Neural cell (in vitro differentiated cells): ENCODE data around the gene RAB3C. TPM values are rescaled to one million over a fixed set of nuclear protein-coding genes. Genes with fewer than 3 reads are reported as not detected.

ENCODE experiments used
- H2AFZ ChIP-seq: fragments of 200-600, 300-800 bp; sonication (generic), shearing (Covaris generic); 2 replicates; pipeline ENCODE4 v1.6.0; 2014; ENCODE audit warnings: low read depth, mild to moderate bottlenecking, antibody characterized with exemption, low read length, moderate library complexity
- H3F3A ChIP-seq: fragments of 200-600 bp; shearing (Covaris generic); 2 replicates; pipeline ENCODE4 v1.6.1; 2016; ENCODE audit warnings: mild to moderate bottlenecking, moderate library complexity, mixed read lengths, antibody characterized with exemption, low read length; ENCODE audit not compliant: insufficient read depth, poor library complexity, severe bottlenecking
- H3K27ac ChIP-seq: fragments of 200-600, 300-800 bp; sonication (generic), shearing (Covaris generic); 2 replicates; pipeline ENCODE4 v1.5.1; 2014; ENCODE audit warnings: mild to moderate bottlenecking, low read length, moderate library complexity
- H3K27me3 ChIP-seq: fragments of 300-800, 200-600 bp; sonication (generic), shearing (Covaris generic); 2 replicates; pipeline ENCODE4 v1.6.0; 2014; ENCODE audit warnings: mild to moderate bottlenecking, low read depth, low read length, moderate library complexity; ENCODE audit not compliant: insufficient read depth
- H3K36me3 ChIP-seq: fragments of 300-800, 200-600 bp; sonication (generic), shearing (Covaris generic); 2 replicates; pipeline ENCODE4 v1.5.1; 2014; ENCODE audit warnings: mild to moderate bottlenecking, antibody characterized with exemption, low read length, moderate library complexity; ENCODE audit not compliant: insufficient read depth
- H3K4me2 ChIP-seq: fragments of 300-800, 200-600 bp; sonication (generic), shearing (Covaris generic); 2 replicates; pipeline ENCODE4 v1.6.0; 2014; ENCODE audit warnings: mild to moderate bottlenecking, low read length
- H3K4me3 ChIP-seq: fragments of 300-800, 200-600 bp; sonication (generic), shearing (Covaris generic); 2 replicates; pipeline ENCODE4 v1.5.1; 2014; ENCODE audit warnings: mild to moderate bottlenecking, low read length, moderate library complexity
- H3K79me2 ChIP-seq: fragments of 200-600 bp; shearing (Covaris generic); replicated peaks from 2 replicates; pipeline ENCODE4 v1.6.0; 2014; ENCODE audit warnings: mild to moderate bottlenecking, low read length, moderate library complexity; ENCODE audit not compliant: insufficient read depth
- H3K9ac ChIP-seq: fragments of 300-800, 200-600 bp; sonication (generic), shearing (Covaris generic); 2 replicates; pipeline ENCODE4 v1.6.1; 2016; ENCODE audit warnings: mild to moderate bottlenecking, low read length, mixed read lengths
- H3K9me2 ChIP-seq: fragments of 200-600 bp; shearing (Covaris generic); 2 replicates; pipeline ENCODE4 v1.6.1; 2016; ENCODE audit warnings: mild to moderate bottlenecking, low read length, mixed read lengths; ENCODE audit not compliant: insufficient read depth
- H3K9me3 ChIP-seq: fragments of 200-600, 300-800 bp; sonication (generic), shearing (Covaris generic); 2 replicates; pipeline ENCODE4 v1.6.1; 2016; ENCODE audit warnings: mild to moderate bottlenecking, mixed run types, low read length, moderate library complexity, mixed read lengths
- H4K20me1 ChIP-seq: fragments of 200-600 bp; shearing (Covaris generic); 2 replicates; pipeline ENCODE4 v1.6.1; 2016; ENCODE audit warnings: mild to moderate bottlenecking, mixed run types; ENCODE audit not compliant: insufficient read depth
- EP300 ChIP-seq: fragments of 450-650 bp; conservative IDR thresholded peaks from 2 replicates; pipeline ENCODE4 v1.6.1; 2014; ENCODE audit warnings: antibody characterized with exemption, mild to moderate bottlenecking, moderate library complexity; ENCODE audit not compliant: poor library complexity, severe bottlenecking
- EZH2 ChIP-seq: fragments of 200-600, 300-800 bp; shearing (Covaris generic), sonication (generic); IDR thresholded peaks from 2 replicates; pipeline ENCODE4 v1.6.1; 2014; ENCODE audit warnings: antibody characterized with exemption, low read length, borderline replicate concordance, mild to moderate bottlenecking; ENCODE audit not compliant: insufficient read depth, poor library complexity, severe bottlenecking
- MXI1 ChIP-seq: fragments of 450-650 bp; conservative IDR thresholded peaks from 2 replicates; pipeline ENCODE4 v1.6.1; 2014; ENCODE audit warnings: antibody characterized with exemption, mild to moderate bottlenecking; ENCODE audit not compliant: poor library complexity, severe bottlenecking
- POLR2AphosphoS5 ChIP-seq: IDR thresholded peaks from 2 replicates; pipeline ENCODE4 v1.6.1; 2012
- RAD21 ChIP-seq: fragments of 450-650 bp; conservative IDR thresholded peaks from 2 replicates; pipeline ENCODE4 v1.6.1; 2014; ENCODE audit warnings: antibody characterized with exemption, mild to moderate bottlenecking, moderate library complexity
- SMC3 ChIP-seq: fragments of 450-650 bp; conservative IDR thresholded peaks from 2 replicates; pipeline ENCODE4 v1.6.1; 2014; ENCODE audit warnings: antibody characterized with exemption, mild to moderate bottlenecking, moderate library complexity; ENCODE audit not compliant: poor library complexity
- TAF1 ChIP-seq: IDR thresholded peaks from 2 replicates; pipeline ENCODE4 v1.6.1; 2012; ENCODE audit warnings: low read depth
- polyA plus RNA-seq: library from polyadenylated mRNA; depleted of rRNA; stranded (reverse); fragments of >200 nt; gene quantifications from 2 replicates; pipeline ENCODE4 v1.2.3, GENCODE V29; 2014
- TF ChIP-seq, protein P1 (sequence below): fragments of 450-650 bp; IDR thresholded peaks from 2 replicates; pipeline ENCODE4 v1.5.1; 2014; ENCODE audit warnings: antibody characterized with exemption, mild to moderate bottlenecking, moderate library complexity; ENCODE audit not compliant: poor library complexity, severe bottlenecking
- TF ChIP-seq, protein P2 (sequence below): IDR thresholded peaks from 2 replicates; pipeline ENCODE4 v1.6.1; 2012; ENCODE audit warnings: borderline replicate concordance

The RAB3C gene
- polyA plus RNA-seq, 1 donor from 2014 or later: 94.3 TPM

GRCh38 chr5:58810086-58810485 lies 227.2 kb downstream of the RAB3C start:
- no peaks in the 10 kb centered on the region for H3F3A ChIP-seq
- TF ChIP-seq SMC3 (no peak), EZH2 (no peak), POLR2AphosphoS5 (no peak), RAD21 (no peak), TAF1 (no peak), MXI1 (no peak), EP300 (no peak)
- TF ChIP-seq, protein P1, sequence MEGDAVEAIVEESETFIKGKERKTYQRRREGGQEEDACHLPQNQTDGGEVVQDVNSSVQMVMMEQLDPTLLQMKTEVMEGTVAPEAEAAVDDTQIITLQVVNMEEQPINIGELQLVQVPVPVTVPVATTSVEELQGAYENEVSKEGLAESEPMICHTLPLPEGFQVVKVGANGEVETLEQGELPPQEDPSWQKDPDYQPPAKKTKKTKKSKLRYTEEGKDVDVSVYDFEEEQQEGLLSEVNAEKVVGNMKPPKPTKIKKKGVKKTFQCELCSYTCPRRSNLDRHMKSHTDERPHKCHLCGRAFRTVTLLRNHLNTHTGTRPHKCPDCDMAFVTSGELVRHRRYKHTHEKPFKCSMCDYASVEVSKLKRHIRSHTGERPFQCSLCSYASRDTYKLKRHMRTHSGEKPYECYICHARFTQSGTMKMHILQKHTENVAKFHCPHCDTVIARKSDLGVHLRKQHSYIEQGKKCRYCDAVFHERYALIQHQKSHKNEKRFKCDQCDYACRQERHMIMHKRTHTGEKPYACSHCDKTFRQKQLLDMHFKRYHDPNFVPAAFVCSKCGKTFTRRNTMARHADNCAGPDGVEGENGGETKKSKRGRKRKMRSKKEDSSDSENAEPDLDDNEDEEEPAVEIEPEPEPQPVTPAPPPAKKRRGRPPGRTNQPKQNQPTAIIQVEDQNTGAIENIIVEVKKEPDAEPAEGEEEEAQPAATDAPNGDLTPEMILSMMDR: no peak
- TF ChIP-seq, protein P2, sequence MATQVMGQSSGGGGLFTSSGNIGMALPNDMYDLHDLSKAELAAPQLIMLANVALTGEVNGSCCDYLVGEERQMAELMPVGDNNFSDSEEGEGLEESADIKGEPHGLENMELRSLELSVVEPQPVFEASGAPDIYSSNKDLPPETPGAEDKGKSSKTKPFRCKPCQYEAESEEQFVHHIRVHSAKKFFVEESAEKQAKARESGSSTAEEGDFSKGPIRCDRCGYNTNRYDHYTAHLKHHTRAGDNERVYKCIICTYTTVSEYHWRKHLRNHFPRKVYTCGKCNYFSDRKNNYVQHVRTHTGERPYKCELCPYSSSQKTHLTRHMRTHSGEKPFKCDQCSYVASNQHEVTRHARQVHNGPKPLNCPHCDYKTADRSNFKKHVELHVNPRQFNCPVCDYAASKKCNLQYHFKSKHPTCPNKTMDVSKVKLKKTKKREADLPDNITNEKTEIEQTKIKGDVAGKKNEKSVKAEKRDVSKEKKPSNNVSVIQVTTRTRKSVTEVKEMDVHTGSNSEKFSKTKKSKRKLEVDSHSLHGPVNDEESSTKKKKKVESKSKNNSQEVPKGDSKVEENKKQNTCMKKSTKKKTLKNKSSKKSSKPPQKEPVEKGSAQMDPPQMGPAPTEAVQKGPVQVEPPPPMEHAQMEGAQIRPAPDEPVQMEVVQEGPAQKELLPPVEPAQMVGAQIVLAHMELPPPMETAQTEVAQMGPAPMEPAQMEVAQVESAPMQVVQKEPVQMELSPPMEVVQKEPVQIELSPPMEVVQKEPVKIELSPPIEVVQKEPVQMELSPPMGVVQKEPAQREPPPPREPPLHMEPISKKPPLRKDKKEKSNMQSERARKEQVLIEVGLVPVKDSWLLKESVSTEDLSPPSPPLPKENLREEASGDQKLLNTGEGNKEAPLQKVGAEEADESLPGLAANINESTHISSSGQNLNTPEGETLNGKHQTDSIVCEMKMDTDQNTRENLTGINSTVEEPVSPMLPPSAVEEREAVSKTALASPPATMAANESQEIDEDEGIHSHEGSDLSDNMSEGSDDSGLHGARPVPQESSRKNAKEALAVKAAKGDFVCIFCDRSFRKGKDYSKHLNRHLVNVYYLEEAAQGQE: no peak
- H2AFZ ChIP-seq: no peak overlapping the region
- H3K27ac ChIP-seq: no peak overlapping the region
- no peak overlapping the region for H3K4me3 ChIP-seq
- H3K9me3 ChIP-seq: no peaks in the 10 kb centered on the region
- H4K20me1 ChIP-seq: no peaks in the 10 kb centered on the region
- no peaks in the 10 kb centered on the region for H3K27me3 ChIP-seq
- H3K4me2 ChIP-seq: no peak overlapping the region
- no peak overlapping the region for H3K9ac ChIP-seq
- no peaks in the 10 kb centered on the region for H3K9me2 ChIP-seq
- H3K36me3 ChIP-seq: no peaks in the 10 kb centered on the region
- H3K79me2 ChIP-seq: no peaks in the 10 kb centered on the region

GRCh38 chr5:58813855-58814254 lies 231.0 kb downstream of the RAB3C start:
- Histone ChIP-seq H3K27ac (no peak overlapping the region), H3K27me3 (no peaks in the 10 kb centered on the region), H4K20me1 (no peaks in the 10 kb centered on the region), H2AFZ (no peak overlapping the region), H3K36me3 (no peaks in the 10 kb centered on the region), H3K4me3 (no peak overlapping the region), H3K9ac (no peak overlapping the region), H3K79me2 (no peaks in the 10 kb centered on the region), H3F3A (no peaks in the 10 kb centered on the region), H3K9me2 (no peaks in the 10 kb centered on the region), H3K4me2 (no peak overlapping the region), H3K9me3 (no peaks in the 10 kb centered on the region)
- TF ChIP-seq, protein P2: no peak
- TF ChIP-seq EP300: no peak
- TF ChIP-seq TAF1: no peak
- TF ChIP-seq MXI1: no peak
- no peak for TF ChIP-seq POLR2AphosphoS5
